ENCODE measurements around the gene CFAP45. TPM values are rescaled to one million over a fixed set of nuclear protein-coding genes. Genes with fewer than 3 reads are reported as not detected.

Gene CFAP45
- total and polyA plus RNA-seq, 3 experiments from 2014 or later = 0.18 to 1.2 (median 0.75) TPM

- DNase-seq = no peak
- H3K27me3 ChIP-seq (ENCODE audit: insufficient read depth, low read length, poor library complexity, severe bottlenecking) = no peaks in the 10 kb centered on the region
- no peak overlapping the region for H3K4me3 ChIP-seq (ENCODE audit: low read length)
- no peak overlapping the region for H3K27ac ChIP-seq (ENCODE audit: low read depth, low read length)
- peaks cover 0 to 5% (median 0%) of the 10 kb centered on the region in 3 donors for H3K36me3 Mint-ChIP-seq
- peaks cover 6 to 14% (median 14%) of the 10 kb centered on the region in 3 donors for H3K4me1 Mint-ChIP-seq
- H3K36me3 ChIP-seq (ENCODE audit: insufficient read depth, low read length) = no peaks in the 10 kb centered on the region
- no peaks in the 10 kb centered on the region for H3K9me3 ChIP-seq (ENCODE audit: low read length)
- H3K9me3 Mint-ChIP-seq = peaks cover 0 to 1% (median 0%) of the 10 kb centered on the region in 5 donors
- ChIA-PET CTCF (interaction anchor here (1.6 kb wide), 1 partner anchor 17 kb away, joined by 3 read pairs; no protein-coding TSS in a partner anchor), POLR2A (interaction anchor here (0.7 kb wide), 1 partner anchor 9 kb away, joined by 3 read pairs; no protein-coding TSS in a partner anchor)
- peaks cover 2 to 10% of the 10 kb centered on the region in 2 donors for H3K27me3 Mint-ChIP-seq
- no peak overlapping the region for H3K27ac Mint-ChIP-seq
- no peak overlapping the region for H3K4me3 Mint-ChIP-seq
- peaks cover 7% of the 10 kb centered on the region for H3K4me1 ChIP-seq (ENCODE audit: insufficient read depth, low read length)
Measured at GRCh38 chr1:159872891-159873290, 27.1 kb downstream of the CFAP45 start.

DNA sequence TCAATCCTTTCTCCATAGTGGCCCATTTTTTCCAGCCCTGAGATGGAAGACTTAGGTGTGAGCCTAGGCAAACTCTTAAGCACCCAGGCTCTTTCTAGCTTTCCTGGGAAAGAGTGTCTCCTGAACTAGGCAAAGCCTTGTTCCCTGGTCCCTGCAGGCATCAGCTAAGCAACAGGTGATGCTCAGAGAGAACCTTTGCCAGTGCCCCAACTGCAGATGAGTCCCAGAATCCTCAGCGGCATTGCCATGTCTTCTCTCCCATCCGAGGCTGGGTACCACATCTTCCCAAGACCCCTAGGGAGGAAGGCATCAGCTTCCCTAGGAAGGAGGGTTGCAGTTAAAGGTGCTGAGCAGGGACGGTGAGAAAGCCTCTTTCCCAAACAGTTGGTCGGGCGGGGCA lies 29.3 kb downstream of the CFAP45 start:
- H3K27ac ChIP-seq (ENCODE audit: low read depth, low read length) = no peak overlapping the region
- no peaks in the 10 kb centered on the region for H3K9me3 ChIP-seq (ENCODE audit: low read length)
- Mint-ChIP-seq H3K27me3 (peaks cover 2 to 6% of the 10 kb centered on the region in 2 donors), H3K27ac (peak overlapping the region in 1 of 8 donors; percentile 64), H3K36me3 (peaks cover 0 to 5% (median 0%) of the 10 kb centered on the region in 3 donors), H3K4me3 (no peak overlapping the region), H3K4me1 (peaks cover 20 to 33% (median 31%) of the 10 kb centered on the region in 3 donors), H3K9me3 (peaks cover 0 to 1% (median 0%) of the 10 kb centered on the region in 5 donors)
- H3K27me3 ChIP-seq (ENCODE audit: insufficient read depth, low read length, poor library complexity, severe bottlenecking) = no peaks in the 10 kb centered on the region
- ChIA-PET CTCF (no interaction called here), POLR2A (interaction anchor here (1.0 kb wide), 1 partner anchor 16 kb away, joined by 3 read pairs; no protein-coding TSS in a partner anchor)
- peaks cover 14% of the 10 kb centered on the region for H3K4me1 ChIP-seq (ENCODE audit: insufficient read depth, low read length)
- H3K36me3 ChIP-seq (ENCODE audit: insufficient read depth, low read length) = no peaks in the 10 kb centered on the region
- no peak for DNase-seq
- no peak overlapping the region for H3K4me3 ChIP-seq (ENCODE audit: low read length)

GRCh38 chr1:159869607-159870006 lies 30.4 kb downstream of the CFAP45 start:
- Histone ChIP-seq H3K27ac (ENCODE audit: low read depth, low read length) (no peak overlapping the region), H3K4me1 (ENCODE audit: insufficient read depth, low read length) (peaks cover 14% of the 10 kb centered on the region), H3K9me3 (ENCODE audit: low read length) (no peaks in the 10 kb centered on the region), H3K4me3 (ENCODE audit: low read length) (no peak overlapping the region), H3K27me3 (ENCODE audit: insufficient read depth, low read length, poor library complexity, severe bottlenecking) (no peaks in the 10 kb centered on the region), H3K36me3 (ENCODE audit: insufficient read depth, low read length) (no peaks in the 10 kb centered on the region)
- no peak for DNase-seq
- H3K27ac Mint-ChIP-seq = peak overlapping the region in 2 of 8 donors; percentile 19 to 63
- CTCF ChIA-PET = interaction anchor here (2.6 kb wide), 1 partner anchor 70 kb away, joined by 12 read pairs; no protein-coding TSS in a partner anchor
- H3K4me1 Mint-ChIP-seq = peaks cover 20 to 38% (median 35%) of the 10 kb centered on the region in 3 donors
- H3K36me3 Mint-ChIP-seq = peaks cover 0 to 3% (median 0%) of the 10 kb centered on the region in 3 donors
- no peak overlapping the region for H3K4me3 Mint-ChIP-seq
- peaks cover 0 to 1% (median 0%) of the 10 kb centered on the region in 5 donors for H3K9me3 Mint-ChIP-seq
- POLR2A ChIA-PET = no interaction called here
- peaks cover 2 to 6% of the 10 kb centered on the region in 2 donors for H3K27me3 Mint-ChIP-seq

GRCh38 chr1:159869173-159869572 lies 30.8 kb downstream of the CFAP45 start:
- ChIA-PET POLR2A (no interaction called here), CTCF (interaction anchor here (2.6 kb wide), 1 partner anchor 70 kb away, joined by 12 read pairs; no protein-coding TSS in a partner anchor)
- peaks cover 2 to 4% of the 10 kb centered on the region in 2 donors for H3K27me3 Mint-ChIP-seq
- H3K27ac ChIP-seq (ENCODE audit: low read depth, low read length) = no peak overlapping the region
- H3K4me1 Mint-ChIP-seq = peaks cover 21 to 40% (median 35%) of the 10 kb centered on the region in 3 donors
- H3K4me3 ChIP-seq (ENCODE audit: low read length) = no peak overlapping the region
- H3K4me1 ChIP-seq (ENCODE audit: insufficient read depth, low read length) = peaks cover 14% of the 10 kb centered on the region
- no peaks in the 10 kb centered on the region for H3K9me3 ChIP-seq (ENCODE audit: low read length)
- no peaks in the 10 kb centered on the region for H3K36me3 ChIP-seq (ENCODE audit: insufficient read depth, low read length)
- peaks cover 0 to under 1% (median 0%) of the 10 kb centered on the region in 3 donors for H3K36me3 Mint-ChIP-seq
- no peaks in the 10 kb centered on the region for H3K27me3 ChIP-seq (ENCODE audit: insufficient read depth, low read length, poor library complexity, severe bottlenecking)
- peaks cover 0 to under 1% (median 0%) of the 10 kb centered on the region in 5 donors for H3K9me3 Mint-ChIP-seq
- H3K27ac Mint-ChIP-seq = no peak overlapping the region
- H3K4me3 Mint-ChIP-seq = no peak overlapping the region
- no peak for DNase-seq

GRCh38 chr1:159868766-159869165 lies 31.2 kb downstream of the CFAP45 start:
- Mint-ChIP-seq H3K9me3 (no peaks in the 10 kb centered on the region), H3K27ac (peak overlapping the region in 1 of 8 donors; percentile 42), H3K4me1 (peaks cover 24 to 42% (median 35%) of the 10 kb centered on the region in 3 donors), H3K27me3 (peaks cover 0 to 2% of the 10 kb centered on the region in 2 donors), H3K4me3 (no peak overlapping the region), H3K36me3 (no peaks in the 10 kb centered on the region)
- CTCF ChIA-PET = interaction anchor here (2.6 kb wide), 1 partner anchor 69 kb away, joined by 12 read pairs; no protein-coding TSS in a partner anchor
- POLR2A ChIA-PET = no interaction called here
- Histone ChIP-seq H3K36me3 (ENCODE audit: insufficient read depth, low read length) (no peaks in the 10 kb centered on the region), H3K4me3 (ENCODE audit: low read length) (no peak overlapping the region), H3K27me3 (ENCODE audit: insufficient read depth, low read length, poor library complexity, severe bottlenecking) (no peaks in the 10 kb centered on the region), H3K27ac (ENCODE audit: low read depth, low read length) (no peak overlapping the region), H3K4me1 (ENCODE audit: insufficient read depth, low read length) (peaks cover 14% of the 10 kb centered on the region), H3K9me3 (ENCODE audit: low read length) (no peaks in the 10 kb centered on the region)
- no peak for DNase-seq

DNA sequence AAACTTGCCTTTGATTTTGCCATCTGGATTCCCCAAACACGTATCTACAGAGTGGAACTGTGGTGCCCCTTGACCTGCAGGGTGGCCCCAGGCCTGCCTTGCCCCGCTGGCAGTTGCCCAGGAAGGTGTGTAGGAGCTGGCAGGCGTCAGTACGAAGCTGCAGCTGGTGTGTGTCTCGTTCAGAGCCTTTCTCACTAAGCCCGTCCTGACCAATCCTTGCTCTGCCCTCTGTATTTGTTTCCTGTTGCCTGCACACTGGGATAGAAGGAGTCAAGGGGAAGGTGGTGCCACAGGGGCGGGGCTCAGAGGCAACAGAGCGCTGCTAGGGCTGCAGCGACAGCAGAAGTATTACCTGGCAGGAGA lies 32.3 kb downstream of the CFAP45 start:
- peaks cover 0 to 9% of the 10 kb centered on the region in 2 donors for H3K27me3 Mint-ChIP-seq
- H3K4me1 Mint-ChIP-seq = peaks cover 24 to 42% (median 35%) of the 10 kb centered on the region in 3 donors
- no peaks in the 10 kb centered on the region for H3K9me3 Mint-ChIP-seq
- peaks cover 14% of the 10 kb centered on the region for H3K4me1 ChIP-seq (ENCODE audit: insufficient read depth, low read length)
- no peak overlapping the region for H3K4me3 Mint-ChIP-seq
- H3K4me3 ChIP-seq (ENCODE audit: low read length) = no peak overlapping the region
- H3K36me3 ChIP-seq (ENCODE audit: insufficient read depth, low read length) = no peaks in the 10 kb centered on the region
- H3K27ac ChIP-seq (ENCODE audit: low read depth, low read length) = no peak overlapping the region
- ChIA-PET CTCF (interaction anchor here (2.6 kb wide), 1 partner anchor 68 kb away, joined by 12 read pairs; no protein-coding TSS in a partner anchor), POLR2A (no interaction called here)
- H3K36me3 Mint-ChIP-seq = no peaks in the 10 kb centered on the region
- DNase-seq = no peak
- no peaks in the 10 kb centered on the region for H3K9me3 ChIP-seq (ENCODE audit: low read length)
- H3K27me3 ChIP-seq (ENCODE audit: insufficient read depth, low read length, poor library complexity, severe bottlenecking) = no peaks in the 10 kb centered on the region
- H3K27ac Mint-ChIP-seq = no peak overlapping the region

DNA sequence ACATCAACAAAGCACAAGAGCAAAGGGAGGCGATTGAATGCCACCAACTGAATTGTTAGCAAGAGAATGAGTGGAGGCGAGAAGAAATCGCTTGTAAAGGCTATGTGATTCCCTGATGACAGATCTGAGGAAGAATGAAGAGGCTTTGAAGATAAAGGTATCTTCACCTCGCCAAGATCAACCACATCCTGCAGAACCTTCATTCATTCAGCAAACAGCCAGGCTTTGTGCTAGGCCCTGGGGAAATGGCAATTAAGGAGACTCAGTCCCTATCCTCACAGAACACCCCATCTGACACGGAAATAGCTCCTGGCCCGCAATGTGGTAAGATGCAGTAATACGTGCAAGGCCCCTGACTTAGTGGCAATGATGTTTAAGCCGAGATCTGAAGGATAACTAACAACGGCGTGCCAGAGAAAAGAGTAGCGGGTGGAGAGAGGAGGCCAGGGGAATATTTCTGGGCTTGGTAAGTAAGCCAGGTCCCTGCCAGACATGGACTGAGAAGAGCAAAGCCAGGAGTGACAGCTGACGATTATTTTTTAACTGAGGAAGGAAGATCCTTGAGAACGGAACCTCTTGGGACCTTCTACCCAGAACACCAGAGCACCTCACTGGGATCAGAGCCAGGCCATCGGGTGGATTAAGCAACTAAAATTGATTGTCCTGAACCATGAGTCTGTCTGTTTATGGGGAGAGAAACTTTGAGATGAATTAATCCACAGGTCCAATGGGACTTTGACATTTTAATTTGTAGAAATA lies 32.9 kb downstream of the CFAP45 start:
- Histone ChIP-seq H3K4me3 (ENCODE audit: low read length) (no peak overlapping the region), H3K27me3 (ENCODE audit: insufficient read depth, low read length, poor library complexity, severe bottlenecking) (no peaks in the 10 kb centered on the region), H3K27ac (ENCODE audit: low read depth, low read length) (no peak overlapping the region), H3K9me3 (ENCODE audit: low read length) (no peaks in the 10 kb centered on the region), H3K36me3 (ENCODE audit: insufficient read depth, low read length) (no peaks in the 10 kb centered on the region), H3K4me1 (ENCODE audit: insufficient read depth, low read length) (peaks cover 14% of the 10 kb centered on the region)
- H3K36me3 Mint-ChIP-seq = no peaks in the 10 kb centered on the region
- no peaks in the 10 kb centered on the region for H3K9me3 Mint-ChIP-seq
- H3K27me3 Mint-ChIP-seq = peaks cover 0 to 8% of the 10 kb centered on the region in 2 donors
- H3K4me1 Mint-ChIP-seq = peaks cover 24 to 42% (median 35%) of the 10 kb centered on the region in 3 donors
- ChIA-PET POLR2A (no interaction called here), CTCF (interaction anchor here (0.9 to 1.6 kb wide), 2 partner anchors 24 to 63 kb away, joined by 3 to 5 read pairs; no protein-coding TSS in a partner anchor)
- peak overlapping the region in 1 of 8 donors; percentile 35 for H3K27ac Mint-ChIP-seq
- DNase-seq = no peak
- no peak overlapping the region for H3K4me3 Mint-ChIP-seq

DNA sequence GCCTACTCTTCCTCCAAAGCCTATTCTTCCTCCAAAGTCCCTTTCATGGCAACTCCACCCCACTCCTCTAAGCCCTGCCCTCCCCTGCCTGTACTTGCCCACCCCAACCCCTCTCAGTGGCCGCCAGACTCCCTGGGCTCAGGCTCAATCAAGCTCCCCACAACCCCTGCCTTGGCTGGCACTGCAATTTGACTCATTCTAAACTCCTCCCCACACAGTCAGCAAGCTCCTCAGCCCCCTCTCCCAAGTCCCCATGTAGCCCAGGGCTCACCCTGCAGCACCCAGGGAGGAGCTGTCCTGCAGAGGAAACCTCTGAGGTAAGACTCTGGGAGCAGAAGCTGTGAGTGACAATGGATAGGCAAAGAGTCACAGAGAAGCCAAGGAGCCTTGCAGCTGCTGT lies 33.9 kb downstream of the CFAP45 start:
- H3K9me3 ChIP-seq (ENCODE audit: low read length) = no peaks in the 10 kb centered on the region
- Mint-ChIP-seq H3K27me3 (peaks cover 0 to 6% of the 10 kb centered on the region in 2 donors), H3K36me3 (peaks cover 0 to 3% (median 0%) of the 10 kb centered on the region in 3 donors), H3K4me1 (peaks cover 24 to 42% (median 35%) of the 10 kb centered on the region in 3 donors), H3K4me3 (no peak overlapping the region), H3K9me3 (no peaks in the 10 kb centered on the region), H3K27ac (peak overlapping the region in 1 of 8 donors; percentile 9)
- H3K4me1 ChIP-seq (ENCODE audit: insufficient read depth, low read length) = peaks cover 14% of the 10 kb centered on the region
- ChIA-PET CTCF (interaction anchor here (0.9 to 1.6 kb wide), 2 partner anchors 25 to 62 kb away, joined by 3 to 5 read pairs; no protein-coding TSS in a partner anchor), POLR2A (no interaction called here)
- no peak overlapping the region for H3K27ac ChIP-seq (ENCODE audit: low read depth, low read length)
- H3K4me3 ChIP-seq (ENCODE audit: low read length) = no peak overlapping the region
- no peaks in the 10 kb centered on the region for H3K36me3 ChIP-seq (ENCODE audit: insufficient read depth, low read length)
- no peaks in the 10 kb centered on the region for H3K27me3 ChIP-seq (ENCODE audit: insufficient read depth, low read length, poor library complexity, severe bottlenecking)
- no peak for DNase-seq
